ENCODE measurements around the gene UBE3B. TPM values are rescaled to one million over a fixed set of nuclear protein-coding genes. Genes with fewer than 3 reads are reported as not detected.

The UBE3B gene
- polyA plus RNA-seq, 3 donors = 14.4 to 25.9 (median 18.2) TPM

GRCh38 chr12:109434582-109434981 is 42.9 kb upstream of the UBE3B start:
- peaks cover 3% of the 10 kb centered on the region for H3K4me1 Mint-ChIP-seq
- Histone ChIP-seq H3K27ac (ENCODE audit: low read depth in 1 of 2, low read length in 2 of 2) (no peak overlapping the region), H2AFZ (ENCODE audit: insufficient read depth, low read depth, low read length, poor library complexity, severe bottlenecking) (no peak overlapping the region), H3K9ac (ENCODE audit: insufficient read depth, low read length, poor library complexity, severe bottlenecking) (no peak overlapping the region), H3K4me1 (ENCODE audit: control insufficient read depth in 1 of 2, insufficient read depth in 2 of 2, low read length in 2 of 2) (no peaks in the 10 kb centered on the region), H3K27me3 (ENCODE audit: control insufficient read depth in 2 of 2, insufficient read depth in 2 of 2, low read length in 2 of 2) (no peaks in the 10 kb centered on the region), H3K36me3 (replicated peaks in 1 of 2; ENCODE audit: control insufficient read depth in 1 of 2, insufficient read depth in 2 of 2, low read length in 2 of 2) (no peaks in the 10 kb centered on the region), H3K4me3 (replicated peaks in 1 of 3; ENCODE audit: low read depth in 2 of 3, low read length in 3 of 3) (no peak overlapping the region), H3K4me2 (replicated peaks; ENCODE audit: extremely low read depth, low read length, poor library complexity, severe bottlenecking) (no peak overlapping the region), H3K9me3 (replicated peaks in 1 of 2; ENCODE audit: control insufficient read depth in 1 of 2, insufficient read depth in 1 of 2, low read length in 2 of 2) (no peaks in the 10 kb centered on the region), H4K20me1 (ENCODE audit: insufficient read depth, low read length) (no peaks in the 10 kb centered on the region), H3K79me2 (ENCODE audit: insufficient read depth, low read length) (no peaks in the 10 kb centered on the region)
- 100% methylated on average over 3 of the region's 7 CpGs for WGBS (ENCODE audit: insufficient coverage)
- peaks cover 0 to 5% (median 2%) of the 10 kb centered on the region in 7 donors for H3K9me3 Mint-ChIP-seq
- H3K27me3 Mint-ChIP-seq (ENCODE audit: low read depth in 3 of 3) = peaks cover 0 to 8% (median 4%) of the 10 kb centered on the region in 3 donors
- H3K27ac Mint-ChIP-seq = no peak overlapping the region
- intact Hi-C loops (cut with micrococcal nuclease) = no loop called here
- H3K4me3 Mint-ChIP-seq = no peak overlapping the region
- TF ChIP-seq CTCF (IDR thresholded peaks at IDR 0.05) = no peak
- H3K36me3 Mint-ChIP-seq = no peaks in the 10 kb centered on the region
- DNase-seq = no peak

DNA sequence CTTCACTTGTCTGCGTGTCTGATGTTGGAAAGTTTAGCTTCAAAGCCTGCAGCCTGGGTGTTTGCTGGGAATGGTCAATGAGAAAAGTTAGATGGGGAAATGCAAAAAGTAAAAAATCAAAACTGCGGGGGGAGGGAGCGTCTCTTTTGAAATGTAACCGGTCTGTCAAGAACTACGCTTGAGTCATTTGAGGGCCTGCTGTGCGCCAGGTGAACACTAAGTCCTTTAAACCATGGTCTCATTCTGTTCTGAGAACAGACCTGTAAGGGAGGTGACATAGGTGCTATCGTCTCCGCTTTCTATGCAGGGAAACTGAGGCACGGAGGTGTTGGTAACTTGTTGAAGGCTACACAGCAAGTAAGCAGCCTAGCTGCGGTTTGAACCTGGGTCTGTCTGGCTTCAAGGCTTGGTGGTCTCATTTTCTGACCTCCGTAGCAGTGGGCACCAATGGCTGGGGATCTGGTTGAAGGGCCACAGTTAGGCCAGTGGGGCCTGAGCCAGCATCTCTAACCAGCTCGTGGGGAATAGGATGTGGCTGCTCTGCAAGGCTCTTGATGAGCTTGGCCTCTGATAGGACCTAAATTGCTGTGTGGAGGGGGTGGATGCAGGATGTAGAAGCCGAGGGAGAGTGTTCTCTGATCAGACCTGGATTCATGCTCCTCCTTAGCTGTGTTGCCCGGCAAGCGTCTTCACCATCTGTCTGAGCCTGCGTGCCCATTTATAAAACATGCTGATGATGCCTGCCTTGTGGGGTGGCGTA is 41.8 kb upstream of the UBE3B start:
- WGBS (ENCODE audit: insufficient coverage) = 91% methylated on average over 17 of the region's 17 CpGs
- Histone ChIP-seq H3K79me2 (ENCODE audit: insufficient read depth, low read length) (no peaks in the 10 kb centered on the region), H3K9me3 (replicated peaks in 1 of 2; ENCODE audit: control insufficient read depth in 1 of 2, insufficient read depth in 1 of 2, low read length in 2 of 2) (no peaks in the 10 kb centered on the region), H3K4me2 (replicated peaks; ENCODE audit: extremely low read depth, low read length, poor library complexity, severe bottlenecking) (no peak overlapping the region), H2AFZ (ENCODE audit: insufficient read depth, low read depth, low read length, poor library complexity, severe bottlenecking) (no peak overlapping the region), H3K9ac (ENCODE audit: insufficient read depth, low read length, poor library complexity, severe bottlenecking) (no peak overlapping the region), H3K36me3 (replicated peaks in 1 of 2; ENCODE audit: control insufficient read depth in 1 of 2, insufficient read depth in 2 of 2, low read length in 2 of 2) (no peaks in the 10 kb centered on the region), H3K4me3 (replicated peaks in 1 of 3; ENCODE audit: low read depth in 2 of 3, low read length in 3 of 3) (no peak overlapping the region), H3K4me1 (ENCODE audit: control insufficient read depth in 1 of 2, insufficient read depth in 2 of 2, low read length in 2 of 2) (no peaks in the 10 kb centered on the region), H3K27ac (ENCODE audit: low read depth in 1 of 2, low read length in 2 of 2) (no peak overlapping the region), H3K27me3 (ENCODE audit: control insufficient read depth in 2 of 2, insufficient read depth in 2 of 2, low read length in 2 of 2) (no peaks in the 10 kb centered on the region), H4K20me1 (ENCODE audit: insufficient read depth, low read length) (no peaks in the 10 kb centered on the region)
- no peaks in the 10 kb centered on the region for H3K36me3 Mint-ChIP-seq
- no peak for DNase-seq
- intact Hi-C loops (cut with micrococcal nuclease) = no loop called here
- no peak for TF ChIP-seq CTCF (IDR thresholded peaks at IDR 0.05)
- no peak overlapping the region for H3K27ac Mint-ChIP-seq
- peaks cover 0 to 8% (median 1%) of the 10 kb centered on the region in 3 donors for H3K27me3 Mint-ChIP-seq (ENCODE audit: low read depth in 3 of 3)
- H3K4me1 Mint-ChIP-seq = peaks cover 3% of the 10 kb centered on the region
- H3K4me3 Mint-ChIP-seq = no peak overlapping the region
- peaks cover 0 to 2% (median 0%) of the 10 kb centered on the region in 7 donors for H3K9me3 Mint-ChIP-seq

Measured in CD14-positive monocyte (primary cell).